HG03064 (cell line): Measurements from ENCODE around the gene MACROD2.
"Not testable (repeated sequence)": the region's sequence is repeated elsewhere in the genome, so short reads cannot be mapped to it uniquely, and the experiment has no call there.

Experiments used
- ATAC-seq: cut with Tn5 transposase; IDR thresholded peaks from one replicate; pipeline ENCODE4 v1.9.1; 2021; ENCODE audit warnings: low read depth; ENCODE audit not compliant: unreplicated experiment

MACROD2 gene

DNA sequence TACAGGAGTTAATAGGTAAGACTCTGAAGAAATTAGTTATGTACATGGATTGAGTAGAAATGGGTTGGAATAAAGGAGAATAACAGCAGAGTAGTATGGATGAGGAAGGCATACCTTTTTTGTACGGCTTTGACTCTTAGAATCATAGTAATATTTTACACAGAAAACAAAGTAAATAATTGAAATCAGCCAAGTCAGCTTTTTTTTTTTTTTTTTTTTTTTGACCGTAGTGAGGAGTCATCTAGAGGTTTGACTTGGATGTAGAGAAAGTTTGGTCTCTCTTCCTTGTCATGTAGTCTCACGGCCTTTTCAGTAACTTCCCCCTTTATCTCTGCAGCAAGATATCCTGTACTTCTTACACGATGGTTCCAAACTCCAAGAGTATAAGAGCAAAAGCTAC is 183.2 kb downstream of the MACROD2 start:
- no peak for ATAC-seq

DNA sequence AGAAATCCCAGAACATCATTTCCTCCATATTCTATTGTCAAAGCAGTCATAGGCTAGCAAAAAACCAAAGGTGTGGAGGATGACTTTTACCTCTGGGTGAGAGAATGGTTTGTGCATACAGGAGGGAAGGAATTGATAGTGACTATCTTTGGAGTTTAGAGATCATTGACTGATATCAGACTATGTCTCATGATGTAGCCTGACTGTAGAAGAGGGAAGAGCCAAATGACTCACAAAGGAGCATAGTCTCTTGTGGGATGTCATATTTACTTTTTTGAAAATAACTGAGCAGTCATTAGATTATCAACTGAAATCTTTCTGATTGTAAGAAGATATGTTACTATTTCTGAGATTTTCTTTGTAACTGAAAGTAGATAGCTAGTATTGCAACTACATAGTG is 183.6 kb downstream of the MACROD2 start:
- ATAC-seq: no peak

DNA sequence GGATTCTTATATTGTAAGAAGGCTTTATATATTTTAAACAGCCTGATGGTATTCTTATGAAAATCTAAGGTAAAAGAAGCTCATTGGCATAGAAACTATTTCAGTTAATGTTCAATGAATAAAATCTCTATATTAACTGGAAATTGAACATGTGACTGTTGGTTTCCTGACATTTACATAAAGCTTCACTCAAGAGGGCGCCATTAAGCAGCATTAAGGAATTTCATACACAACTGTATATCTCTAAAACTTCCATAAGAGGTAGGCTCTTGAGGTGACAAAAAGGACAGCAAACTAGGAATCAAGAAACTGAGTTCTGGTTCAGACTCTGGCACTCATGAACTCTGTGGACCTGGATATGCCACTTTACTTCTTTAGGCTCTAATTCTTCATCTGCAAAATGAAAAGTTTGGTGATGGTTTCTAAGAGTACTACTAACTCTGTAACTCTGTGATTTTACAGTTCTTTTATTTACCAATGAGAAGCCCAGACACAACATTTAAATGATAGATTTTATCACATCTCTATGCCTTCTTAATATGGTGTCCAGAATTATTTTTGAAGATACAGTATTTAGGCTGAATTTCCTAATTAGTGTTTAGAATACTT is 194.6 kb downstream of the MACROD2 start:
- no peak for ATAC-seq

DNA sequence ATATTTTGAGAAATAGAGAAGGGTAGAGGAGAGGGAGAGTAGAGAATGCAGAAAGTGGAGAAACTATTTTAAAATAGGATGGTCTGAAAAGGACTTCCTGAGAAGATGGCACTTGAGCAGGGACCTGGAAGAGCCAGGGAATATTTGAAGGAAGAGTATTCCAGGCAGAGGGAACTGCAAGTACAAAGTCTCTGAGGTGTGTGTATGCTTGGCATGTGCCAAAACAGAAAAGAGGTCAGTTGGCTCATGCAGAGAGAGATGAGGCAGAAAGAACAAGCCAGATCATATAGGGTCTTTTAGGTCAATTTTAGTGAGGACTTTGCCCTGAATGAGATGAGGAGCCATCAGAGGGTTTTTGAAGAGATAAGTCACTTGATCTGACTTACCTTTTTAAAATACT is 196.2 kb downstream of the MACROD2 start:
- ATAC-seq: no peak

DNA sequence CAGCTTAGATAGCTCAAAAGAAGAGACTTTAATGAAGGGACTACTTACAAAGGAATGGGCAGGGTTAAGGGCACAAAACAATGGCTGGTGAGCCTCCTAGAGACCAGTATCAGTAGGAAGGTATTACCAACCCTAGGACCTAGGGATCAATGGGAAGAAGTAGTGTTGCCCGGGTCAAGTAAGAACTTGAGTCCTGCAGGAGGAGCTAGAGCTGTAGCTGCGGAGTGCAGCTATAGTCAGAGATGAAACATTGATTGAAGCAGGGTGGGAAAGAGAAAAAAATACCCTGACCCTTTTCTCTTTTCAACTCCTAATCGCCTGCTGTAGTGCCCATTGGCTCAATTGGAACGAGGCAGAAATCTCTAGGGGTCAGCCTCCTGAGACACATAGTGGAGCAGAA is 198.1 kb downstream of the MACROD2 start:
- ATAC-seq: no peak

DNA sequence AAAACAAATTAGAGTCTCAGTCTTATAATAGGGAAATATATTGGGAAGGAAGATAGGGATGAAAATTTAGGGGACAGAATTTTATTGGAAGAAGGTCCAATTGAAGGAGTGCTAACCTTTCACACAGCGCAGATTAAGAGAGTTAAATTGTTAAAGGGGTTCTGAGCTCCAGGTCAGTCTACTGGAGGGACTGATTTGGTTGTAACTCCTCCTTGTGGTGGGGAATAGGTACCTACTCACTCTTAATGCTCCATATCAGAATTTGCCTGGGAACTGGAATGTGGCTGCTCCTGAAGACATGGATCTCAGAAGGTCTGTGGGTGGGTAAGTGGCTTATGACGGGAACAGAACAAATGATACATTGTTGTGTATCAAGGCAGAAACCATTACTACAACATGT is 198.6 kb downstream of the MACROD2 start:
- no peak for ATAC-seq

DNA sequence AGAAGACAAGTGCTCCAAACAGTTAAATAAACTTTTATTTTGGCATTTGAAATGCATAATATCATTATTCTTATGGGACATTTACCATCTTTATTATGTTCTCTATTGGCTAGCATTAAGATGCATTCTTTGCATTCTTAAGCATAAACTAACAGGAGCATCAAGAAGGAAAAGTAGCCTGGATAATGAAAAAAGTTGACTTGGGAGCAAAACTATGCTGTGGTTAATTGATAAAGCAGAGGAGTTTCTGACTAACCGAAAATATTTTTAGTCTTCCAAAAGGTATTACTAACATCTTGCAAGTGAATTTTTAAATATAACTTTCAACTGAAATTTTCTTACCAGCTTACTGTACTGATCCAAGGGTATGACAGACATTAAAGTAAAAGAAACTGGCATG is 201.8 kb downstream of the MACROD2 start:
- ATAC-seq: no peak

DNA sequence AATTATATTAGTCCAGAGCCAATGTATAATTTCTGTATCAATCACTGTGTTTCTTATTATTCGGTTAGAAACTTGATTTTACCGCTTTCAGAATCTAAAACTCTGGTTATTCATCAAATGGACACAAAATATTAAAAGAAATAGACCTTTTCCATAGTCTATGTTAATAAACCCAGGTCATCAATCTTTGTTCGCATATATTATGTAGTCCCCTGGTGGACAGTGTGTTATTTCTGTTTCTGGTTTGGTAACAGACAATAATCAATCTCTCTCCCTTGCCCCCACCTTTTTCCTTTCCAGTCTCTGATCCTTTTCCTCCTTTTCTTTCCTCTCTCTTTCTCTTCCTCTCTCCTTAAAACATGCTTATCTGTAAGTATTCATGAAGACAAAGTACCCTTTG is 203.1 kb downstream of the MACROD2 start:
- ATAC-seq: no peak

DNA sequence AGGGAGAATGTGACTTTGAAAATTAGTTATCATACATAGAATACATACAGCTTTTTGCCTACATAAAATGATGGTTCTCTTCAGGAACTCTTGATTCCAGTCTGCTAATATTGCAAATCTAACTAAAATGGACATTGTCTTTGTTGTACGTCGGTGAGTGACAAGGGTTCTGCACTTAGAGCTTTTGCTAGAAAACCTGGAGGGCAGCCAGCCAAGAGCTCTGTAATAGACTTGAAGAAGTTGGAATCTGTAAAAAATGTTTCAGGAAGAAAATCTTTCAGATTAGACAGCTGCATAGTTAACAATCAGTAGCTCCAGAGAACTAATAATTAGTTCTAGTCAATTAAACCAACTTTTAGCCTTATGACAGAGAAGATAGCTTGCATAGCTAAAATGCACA is 203.8 kb downstream of the MACROD2 start:
- ATAC-seq: no peak

DNA sequence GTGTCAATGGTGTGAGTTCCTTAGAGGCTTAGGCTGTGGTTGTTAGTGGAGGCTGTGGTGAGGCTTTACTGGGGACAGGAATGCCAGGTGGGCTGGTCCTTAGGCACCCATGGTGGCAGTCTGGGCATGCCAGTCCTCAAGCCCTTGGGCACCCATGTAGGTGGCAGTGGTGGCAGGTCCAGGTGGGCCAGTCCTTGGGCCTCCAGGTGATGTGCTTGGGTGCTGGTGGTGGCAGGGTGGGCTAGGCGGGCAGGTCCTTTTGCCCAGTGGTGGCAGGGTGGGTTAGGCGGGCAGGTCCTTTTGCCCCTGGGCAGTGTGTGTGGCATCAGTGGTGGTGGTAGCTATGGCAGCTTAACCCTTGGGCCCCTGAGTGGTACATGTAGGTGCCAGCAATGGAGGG is 208.3 kb downstream of the MACROD2 start:
- ATAC-seq: no peak

DNA sequence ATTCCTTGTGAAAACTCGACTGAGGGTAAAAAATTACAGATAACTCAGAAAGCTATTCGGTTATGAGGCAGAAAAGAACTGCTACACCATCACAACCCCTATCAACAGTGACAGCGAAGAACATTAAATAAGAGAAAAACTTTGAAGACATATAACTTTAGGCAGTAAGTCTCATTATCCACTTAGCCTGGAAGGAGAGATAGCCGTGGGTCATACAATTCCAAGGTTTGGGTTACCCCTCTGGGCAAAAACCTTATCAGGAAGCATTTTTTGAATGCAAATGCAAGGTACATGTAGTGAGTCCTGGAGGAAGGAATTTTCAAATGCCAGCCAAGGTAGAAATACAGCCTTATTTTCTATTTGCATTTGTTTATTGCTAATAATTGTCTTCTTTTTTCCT is 212.3 kb downstream of the MACROD2 start:
- no peak for ATAC-seq

DNA sequence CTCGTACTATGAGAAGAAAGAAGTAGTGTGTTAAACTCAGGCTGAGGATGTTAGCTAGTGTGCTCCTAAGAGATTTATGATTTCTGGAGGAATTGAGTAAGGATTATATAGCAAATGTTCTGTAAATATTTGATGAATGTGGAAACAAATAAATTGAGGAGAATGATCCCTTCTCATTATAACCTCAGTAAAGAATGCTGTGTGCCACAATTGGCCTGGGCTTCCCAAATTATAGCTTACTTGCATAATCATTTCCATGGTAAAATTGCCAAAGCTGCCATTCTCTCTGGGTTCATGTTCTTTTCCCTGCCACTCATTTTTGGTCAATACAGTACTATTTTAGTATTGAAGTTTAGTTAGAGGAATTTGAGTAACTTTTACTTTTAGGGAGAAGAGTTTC is 213.6 kb downstream of the MACROD2 start:
- ATAC-seq: no peak

DNA sequence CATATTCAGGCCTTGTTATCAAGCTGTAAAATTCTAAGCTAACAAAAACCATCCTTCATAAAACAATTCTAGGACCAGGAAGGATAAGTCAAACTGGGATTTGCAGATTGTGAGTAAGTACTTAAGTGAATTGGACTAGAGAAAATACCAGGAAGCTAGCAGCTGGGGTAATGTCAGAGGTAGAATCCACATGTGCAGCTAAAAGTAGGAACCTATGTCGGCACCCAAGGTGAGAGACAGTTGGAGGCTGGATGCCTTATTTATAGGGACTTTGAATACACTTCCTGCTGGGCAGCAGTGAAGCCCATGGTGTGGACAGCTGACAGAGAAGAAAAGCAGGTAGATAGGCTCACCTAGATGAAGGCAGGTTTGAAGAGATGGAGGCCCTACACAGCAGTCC is 214.8 kb downstream of the MACROD2 start:
- ATAC-seq: no peak

DNA sequence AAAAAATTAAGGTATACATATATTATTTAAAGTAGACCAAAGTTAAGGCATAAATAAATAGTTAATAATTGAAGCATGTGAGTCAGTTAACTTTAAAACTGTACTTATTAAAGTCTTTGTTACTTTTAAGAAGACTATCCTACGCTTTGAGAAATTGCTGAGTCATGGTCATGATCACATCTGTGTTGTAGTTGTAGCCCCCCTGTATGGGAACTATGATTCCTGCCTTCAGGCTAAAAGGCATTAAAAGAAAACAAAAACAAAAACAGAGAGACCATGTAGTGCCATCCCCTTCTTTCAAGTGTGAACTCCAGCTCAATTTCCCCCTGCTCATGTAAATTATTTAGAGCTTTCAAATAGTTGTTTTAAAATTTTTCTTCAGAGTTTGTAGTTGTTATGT is 218.7 kb downstream of the MACROD2 start:
- ATAC-seq: no peak

DNA sequence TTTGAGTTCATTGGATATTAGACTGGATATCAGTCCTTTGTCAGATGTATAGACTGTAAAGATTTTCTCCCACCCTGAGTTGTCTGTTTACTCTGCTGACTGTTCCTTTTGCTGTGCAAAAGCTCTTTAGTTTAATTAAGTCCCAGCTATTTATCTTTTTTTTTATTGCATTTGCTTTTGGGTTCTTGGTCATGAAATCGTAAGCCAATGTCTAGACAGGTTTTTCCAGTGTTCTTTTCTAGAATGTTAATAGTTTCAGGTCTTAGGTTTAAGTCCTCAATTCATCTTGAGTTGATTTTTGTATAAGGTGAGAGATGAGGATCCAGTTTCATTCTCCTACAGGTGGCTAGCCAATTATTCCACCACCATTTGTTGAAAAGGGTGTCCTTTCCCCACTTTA is 220.6 kb downstream of the MACROD2 start:
- not testable (repeated sequence) for ATAC-seq

DNA sequence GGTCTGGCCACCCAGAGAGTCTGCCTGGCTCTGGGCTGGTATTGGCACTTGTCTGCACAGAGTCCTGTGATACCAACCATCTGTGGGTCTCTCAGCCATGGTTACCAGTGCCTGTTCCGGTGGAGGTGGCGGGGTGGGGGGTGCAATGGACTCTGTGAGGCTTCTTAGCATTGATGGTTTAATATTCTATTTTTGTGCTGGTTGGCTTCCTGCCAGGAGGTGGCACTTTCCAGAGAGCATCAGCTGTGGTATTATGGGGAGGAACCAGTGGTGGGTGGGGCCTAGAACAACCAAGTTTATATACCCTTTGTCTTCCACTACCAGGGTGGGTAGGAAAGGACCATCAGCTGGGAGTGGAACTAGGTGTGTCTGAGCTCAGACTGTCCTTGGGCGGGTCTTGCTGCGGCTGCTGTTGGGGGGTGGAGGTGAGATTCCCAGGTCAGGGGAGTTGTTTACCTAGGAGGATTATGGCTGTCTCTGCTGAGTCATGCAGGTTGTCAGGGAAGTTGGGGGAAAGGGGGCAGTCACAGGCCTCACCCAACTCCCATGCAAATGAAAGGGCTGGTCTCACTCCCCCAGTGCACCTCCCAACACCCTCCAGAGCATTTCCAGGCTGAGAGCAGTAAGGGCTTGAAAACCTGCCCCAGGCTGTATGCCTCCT is 224.6 kb downstream of the MACROD2 start:
- ATAC-seq: no peak

DNA sequence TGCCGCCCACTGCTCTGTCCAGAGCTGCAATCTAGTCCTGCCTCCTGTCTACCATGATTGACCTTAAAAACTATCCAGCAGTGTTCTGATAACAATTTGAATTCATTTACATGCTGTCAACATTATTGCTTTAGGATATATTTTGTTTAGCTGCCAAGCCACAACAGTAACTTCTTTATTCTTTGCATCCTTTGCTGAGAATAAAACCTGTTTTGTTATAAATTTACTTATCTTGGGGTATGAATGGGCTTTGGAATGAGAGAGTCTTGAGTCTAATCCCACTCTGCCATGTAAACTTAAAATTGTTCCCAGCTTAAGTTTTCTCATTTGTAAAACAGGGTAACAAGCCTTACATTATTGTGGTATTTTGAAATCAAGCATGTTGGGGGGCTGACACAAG is 225.7 kb downstream of the MACROD2 start:
- ATAC-seq: no peak

DNA sequence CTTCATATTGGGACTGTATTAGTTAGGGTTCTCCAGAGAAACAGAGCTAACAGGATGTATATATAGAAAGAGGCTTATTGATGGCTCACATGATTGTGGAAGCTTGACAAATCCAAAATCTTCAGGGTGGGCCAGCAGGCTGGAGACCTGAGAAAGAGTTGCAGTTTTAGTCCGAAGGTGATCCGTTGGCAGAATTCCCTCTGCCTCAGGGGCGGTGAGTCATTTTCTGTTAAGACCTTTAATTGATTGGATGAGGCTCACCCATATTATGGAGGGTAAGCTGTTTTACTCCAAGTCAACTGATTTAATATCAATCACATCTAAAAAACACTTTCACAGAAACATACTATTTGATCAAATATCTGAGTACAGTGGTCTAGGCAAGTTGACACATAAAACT is 228.5 kb downstream of the MACROD2 start:
- ATAC-seq: no peak

DNA sequence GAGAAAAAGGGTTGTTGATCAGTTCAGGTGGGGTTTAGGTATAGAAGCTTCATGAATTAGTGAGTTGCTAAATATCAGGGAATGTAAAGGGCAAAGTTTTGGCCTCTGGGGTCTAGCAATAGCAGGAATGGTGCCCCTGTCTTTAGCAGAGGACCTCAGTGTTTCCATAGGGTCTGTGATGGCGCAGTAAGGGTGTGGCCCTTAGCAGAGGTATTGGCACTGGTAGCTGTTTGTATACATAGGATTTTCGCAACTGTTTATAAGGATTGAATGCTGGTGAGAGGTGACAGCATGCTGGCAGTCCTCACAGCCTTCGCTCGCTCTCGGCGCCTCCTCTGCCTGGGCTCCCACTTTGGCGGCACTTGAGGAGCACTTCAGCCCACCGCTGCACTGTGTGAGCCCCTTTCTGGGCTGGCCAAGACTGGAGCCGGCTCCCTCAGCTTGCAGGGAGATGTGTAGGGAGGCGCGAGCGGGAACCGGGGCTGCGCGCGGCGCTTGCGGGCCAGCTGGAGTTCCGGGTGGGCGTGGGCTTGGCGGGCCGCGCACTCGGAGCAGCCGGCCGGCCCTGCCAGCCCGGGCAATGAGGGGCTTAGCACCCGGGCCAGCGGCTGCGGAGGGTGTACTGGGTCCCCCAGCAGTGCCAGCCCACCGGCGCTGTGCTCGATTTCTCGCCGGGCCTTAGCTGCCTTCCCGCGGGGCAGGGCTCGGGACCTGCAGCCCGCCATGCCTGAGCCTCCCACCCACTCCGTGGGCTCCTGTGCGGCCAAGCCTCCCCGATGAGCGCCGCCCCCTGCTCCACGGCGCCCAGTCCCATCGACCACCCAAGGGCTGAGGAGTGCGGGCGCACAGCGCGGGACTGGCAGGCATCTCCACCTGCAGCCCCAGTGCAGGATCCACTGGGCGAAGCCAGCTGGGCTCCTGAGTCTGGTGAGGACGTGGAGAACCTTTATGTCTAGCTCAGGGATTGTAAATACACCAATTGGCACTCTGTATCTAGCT is 231.0 kb downstream of the MACROD2 start:
- ATAC-seq: not testable (repeated sequence)

DNA sequence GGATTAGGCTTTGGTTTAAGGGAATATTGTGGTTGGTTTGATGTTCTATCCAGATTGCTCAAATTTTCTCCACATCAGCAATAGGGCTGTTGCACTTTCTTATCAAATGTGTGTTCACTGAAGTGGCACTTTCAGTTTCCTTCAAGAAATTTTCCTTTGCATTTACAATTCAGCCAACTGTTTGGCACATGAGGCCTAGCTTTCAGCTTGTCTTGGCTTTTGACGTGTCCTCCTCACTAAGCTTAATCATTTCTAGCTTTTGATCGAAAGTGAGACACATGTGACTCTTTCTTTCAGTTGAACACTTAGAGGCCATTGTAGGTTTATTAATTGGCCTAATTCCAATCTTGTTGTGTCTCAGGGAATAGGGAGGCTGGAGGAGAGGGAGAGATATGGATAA is 237.3 kb downstream of the MACROD2 start:
- ATAC-seq: peak; percentile 67

DNA sequence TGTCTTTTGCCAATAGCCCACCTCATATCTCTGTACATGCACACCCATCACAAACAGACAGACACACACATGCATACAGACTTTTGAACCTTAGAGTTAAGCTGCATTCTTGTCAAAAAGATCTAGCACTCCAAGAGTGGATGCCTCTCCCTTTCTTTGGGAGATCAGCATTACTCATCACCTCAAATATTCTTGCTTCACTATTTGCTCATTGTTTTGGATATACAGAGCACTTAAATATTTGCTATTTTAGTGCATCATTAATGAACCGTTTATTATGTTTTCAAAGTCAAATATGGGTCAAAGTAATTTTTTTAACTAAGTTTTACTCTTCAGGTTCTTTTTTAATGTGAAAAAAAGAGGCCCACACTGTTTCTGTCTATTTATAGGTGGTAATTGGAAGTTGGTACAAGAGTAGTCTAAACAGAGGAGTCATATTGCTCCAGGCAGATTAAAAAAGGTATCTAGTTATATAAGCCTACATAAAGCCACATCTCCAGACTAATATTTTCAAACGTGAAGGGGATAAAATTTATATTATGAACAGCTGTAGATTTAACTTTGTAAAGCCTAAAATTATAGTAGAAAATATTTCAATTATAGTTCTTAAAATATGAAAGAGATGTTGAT is 239.5 kb downstream of the MACROD2 start:
- no peak for ATAC-seq
